Suprapubic skin (tissue), 4 donors: ENCODE measurements around the gene ALG6.

Source experiments
- CTCF ChIP-seq, 2 donors: fragments of 200-600 bp in 1 of 2; fragments of 450-650 bp in 1 of 2; sonication (generic) in 1 of 2; IDR thresholded peaks; one replicate each; pipeline ENCODE4 v1.5.1; 2016 to 2019; ENCODE audit warnings: antibody characterized with exemption in 2 of 2, mild to moderate bottlenecking in 1 of 2, moderate library complexity in 1 of 2
- POLR2A ChIP-seq, 2 donors: fragments of 450-650 bp; IDR thresholded peaks; one replicate each; pipeline ENCODE4 v1.6.1; 2017; ENCODE audit warnings: antibody characterized with exemption in 2 of 2, mild to moderate bottlenecking in 2 of 2, moderate library complexity in 2 of 2
- POLR2AphosphoS5 ChIP-seq, 3 donors: sonication (generic); formaldehyde crosslinking; IDR thresholded peaks; one replicate each; pipeline ENCODE4 v1.6.1; 2017; ENCODE audit warnings: antibody characterized with exemption in 3 of 3

- TF ChIP-seq POLR2AphosphoS5 (IDR thresholded peaks at IDR 0.05) (no peak), CTCF (IDR thresholded peaks at IDR 0.05) (no peak), POLR2A (IDR thresholded peaks at IDR 0.05) (no peak)
These were observed 39.3 kb upstream of the ALG6 start for GRCh38 chr1:63328122-63328521.
